Measurements from ENCODE around the gene KCNJ1. TPM values are rescaled to one million over a fixed set of nuclear protein-coding genes. Genes with fewer than 3 reads are reported as not detected.

The KCNJ1 gene
- total and polyA plus RNA-seq, 10 of the 15 experiments (the other 5 are each of a cell fraction or from before 2014, with no cell fraction given), result not detected

- ChIA-PET CTCF (interaction anchor here (0.8 to 10.8 kb wide), 7 partner anchors 8 to 63 kb away, joined by 3 to 480 read pairs (median 6); no protein-coding TSS in a partner anchor), SMC1A (ENCODE audit: uncharacterized antibody, unreplicated experiment) (interaction anchor here (1.1 to 12.3 kb wide), 3 partner anchors 10 to 61 kb away, joined by 4 to 249 read pairs (median 6); no protein-coding TSS in a partner anchor), POLR2A (no interaction called here), RAD21 (ENCODE audit: unreplicated experiment) (interaction anchor here (0.6 kb wide), 1 partner anchor 49 kb away, joined by 4 read pairs; no protein-coding TSS in a partner anchor)
- H3K27ac ChIP-seq (ENCODE audit: control insufficient read depth, insufficient read depth), result no peak overlapping the region
- BruUV-seq (replicated peaks), result no TSS peak
- H3K27me3 ChIP-seq (replicated peaks in 1 of 2; ENCODE audit: control insufficient read depth in 2 of 2, insufficient read depth in 2 of 2, low read length in 1 of 2), result peaks cover 13 to 17% of the 10 kb centered on the region in 2 experiments
- FAIRE-seq, result no peak
- no peak overlapping the region for H3K4me2 ChIP-seq (ENCODE audit: control insufficient read depth, insufficient read depth)
- ATAC-seq, result peak; percentile 66
- no peaks in the 10 kb centered on the region for H3K79me2 ChIP-seq (ENCODE audit: control insufficient read depth, insufficient read depth, low read length)
- no peaks in the 10 kb centered on the region for H3K9me3 ChIP-seq (replicated peaks; ENCODE audit: control insufficient read depth, insufficient read depth, low read length)
- 34% methylated on average over 6 of the region's 6 CpGs for WGBS (ENCODE audit: insufficient coverage, insufficient replicate concordance, low lambda C conversion rate, missing lambda C conversion rate)
- peaks cover 6% of the 10 kb centered on the region for H3K4me1 ChIP-seq (ENCODE audit: control insufficient read depth, insufficient read depth, low read length)
- no peak overlapping the region for H2AFZ ChIP-seq (ENCODE audit: control insufficient read depth, low read depth, low read length)
- no peak overlapping the region for H3K4me3 ChIP-seq
- H3K9ac ChIP-seq (ENCODE audit: control insufficient read depth, insufficient read depth, low read length), result no peak overlapping the region
- H4K20me1 ChIP-seq (ENCODE audit: control insufficient read depth, insufficient read depth), result no peaks in the 10 kb centered on the region
- in situ Hi-C loops (cut with MboI), result no loop called here
- no peak for DNase-seq (ENCODE audit: low read depth, low spot score)
- H3K36me3 ChIP-seq (ENCODE audit: control insufficient read depth in 2 of 2, insufficient read depth in 2 of 2, low read length in 1 of 2), result no peaks in the 10 kb centered on the region
- intact Hi-C loops (cut with micrococcal nuclease; ENCODE audit: unreplicated experiment), result no loop called here
- TF ChIP-seq PKNOX1 (IDR thresholded peaks at IDR 0.05), result no peak
- TF ChIP-seq NBN (IDR thresholded peaks at IDR 0.05), result no peak
- TF ChIP-seq IKZF2 (IDR thresholded peaks at IDR 0.05), result no peak
- no peak for TF ChIP-seq BCL3 (IDR thresholded peaks at IDR 0.05; ENCODE audit: borderline replicate concordance, insufficient read depth, low read depth, low read length, poor library complexity, severe bottlenecking)
- TF ChIP-seq TAF1 (IDR thresholded peaks at IDR 0.05; ENCODE audit: borderline replicate concordance, low read depth, low read length), result no peak
- no peak for TF ChIP-seq TARDBP (IDR thresholded peaks at IDR 0.05; ENCODE audit: borderline replicate concordance)
- TF ChIP-seq TBL1XR1 (IDR thresholded peaks at IDR 0.05; ENCODE audit: low read depth, low read length), result no peak
- TF ChIP-seq KAT2A (conservative IDR thresholded peaks at IDR 0.05; ENCODE audit: control insufficient read depth, low read depth, low read length), result no peak
- TF ChIP-seq CEBPB (IDR thresholded peaks at IDR 0.05; ENCODE audit: borderline replicate concordance in 1 of 2, low read depth in 2 of 2, low read length in 2 of 2), result no peak
- TF ChIP-seq BMI1 (IDR thresholded peaks at IDR 0.05; ENCODE audit: borderline replicate concordance), result no peak
- no peak for TF ChIP-seq MYC (IDR thresholded peaks at IDR 0.05; ENCODE audit: insufficient read depth, insufficient read length, insufficient replicate concordance, low read length, severe bottlenecking)
- TF ChIP-seq CUX1 (IDR thresholded peaks at IDR 0.05; ENCODE audit: insufficient replicate concordance, low read depth, low read length), result no peak
- TF ChIP-seq SMC3 (IDR thresholded peaks at IDR 0.05; ENCODE audit: borderline replicate concordance, low read length), result no peak
- TF ChIP-seq PML (IDR thresholded peaks at IDR 0.05; ENCODE audit: low read length), result no peak
- TF ChIP-seq USF1 (IDR thresholded peaks at IDR 0.05; ENCODE audit: borderline replicate concordance, extremely low read length, insufficient read depth, low read depth, low read length), result no peak
- no peak for TF ChIP-seq CBX5 (IDR thresholded peaks at IDR 0.05; ENCODE audit: low read depth)
These were observed 24.9 kb upstream of the KCNJ1 start for GRCh38 chr11:128891913-128892398.

All from GM12878 (cell line).